Sigmoid colon (tissue), 7 donors: ENCODE data around the gene CES3. TPM values are rescaled to one million over a fixed set of nuclear protein-coding genes. Genes with fewer than 3 reads are reported as not detected.

Experiments
- DNase-seq: peaks from one replicate; pipeline ENCODE4 v3.0.0-alpha.2; 2019
- H3K27ac ChIP-seq, 4 donors: fragments of 200-600 bp; sonication (generic); one replicate each; pipeline ENCODE4 v1.5.1; 2016 to 2019; ENCODE audit warnings: mild to moderate bottlenecking in 1 of 4
- H3K27me3 ChIP-seq, 3 donors: fragments of 200-600 bp; sonication (generic); one replicate each; pipeline ENCODE4 v1.5.1; 2019; ENCODE audit warnings: mild to moderate bottlenecking in 1 of 3
- H3K36me3 ChIP-seq, 4 donors: fragments of 200-600 bp; sonication (generic); one replicate each; pipeline ENCODE4 v1.5.1; 2016 to 2019
- H3K4me1 ChIP-seq, 4 donors: fragments of 200-600 bp; sonication (generic); one replicate each; pipeline ENCODE4 v1.5.1; 2017 to 2019
- H3K4me3 ChIP-seq, 4 donors: fragments of 200-600 bp; sonication (generic); one replicate each; pipeline ENCODE4 v1.5.1; 2017 to 2019; ENCODE audit warnings: mild to moderate bottlenecking in 2 of 4, moderate library complexity in 1 of 4
- H3K9me3 ChIP-seq, 4 donors: fragments of 200-600 bp in 3 of 4; sonication (generic) in 3 of 4; one replicate each; pipeline versions ENCODE4 v1.5.1 to v1.6.1; 2013 to 2019
- CTCF ChIP-seq, 4 experiments: fragments of 450-650 bp in 3 of 4; fragments of 200-600 bp in 1 of 4; IDR thresholded peaks; one replicate each; pipeline ENCODE4 v1.5.1; 2016 to 2019; ENCODE audit warnings: antibody characterized with exemption in 4 of 4, mild to moderate bottlenecking in 3 of 4, moderate library complexity in 2 of 4
- EP300 ChIP-seq, 4 donors: sonication (generic); formaldehyde crosslinking; IDR thresholded peaks; one replicate each; pipeline ENCODE4 v1.6.1; 2017; ENCODE audit warnings: antibody characterized with exemption in 4 of 4
- POLR2A ChIP-seq, 2 donors: fragments of 450-650 bp; IDR thresholded peaks; one replicate each; pipeline ENCODE4 v1.6.1; 2016; ENCODE audit warnings: antibody characterized with exemption in 2 of 2, mild to moderate bottlenecking in 2 of 2, moderate library complexity in 2 of 2
- POLR2AphosphoS5 ChIP-seq, 4 donors: sonication (generic); formaldehyde crosslinking; IDR thresholded peaks; one replicate each; pipeline ENCODE4 v1.6.1; 2017; ENCODE audit warnings: antibody characterized with exemption in 4 of 4
- WGBS, 2 donors: extraction: QIAGEN DNeasy Blood & Tissue Kit; methylation state at CpG; one replicate each; pipeline ENCODE4 v1.1.7; 2013; 5-methylcytosine and 5-hydroxymethylcytosine counted together
- intact Hi-C: fragments of 100-400 bp; cut with DNase I; formaldehyde crosslinking; loops from one replicate; pipeline ENCODE4 v1.15.1; 2023
- polyA plus RNA-seq, 3 donors: library from polyadenylated mRNA; stranded (reverse); fragments of 200-250 nt; gene quantifications; one replicate each; pipeline ENCODE4 v1.2.3, GENCODE V29; 2013
- total RNA-seq, 4 donors: library from RNA; depleted of rRNA; stranded (reverse); fragments of >200 nt; gene quantifications; one replicate each; pipeline ENCODE4 v1.1.0, GENCODE V29; 2016
- donor health status: healthy with polysubstance abuse.
- donor health status: Bipolar disorder and iron deficiency.
- donor health status: healthy.

Gene CES3
- total and polyA plus RNA-seq, 7 donors, result 0.16 to 48.4 (median 6.7) TPM; not detected in 1

- Histone ChIP-seq H3K4me3 (no peak overlapping the region), H3K4me1 (peaks cover 0 to 54% (median 43%) of the 10 kb centered on the region in 4 donors), H3K36me3 (peaks cover 0 to 12% (median 0%) of the 10 kb centered on the region in 4 donors), H3K27ac (peak overlapping the region in 1 of 4 donors; percentile 14), H3K9me3 (no peaks in the 10 kb centered on the region), H3K27me3 (no peaks in the 10 kb centered on the region)
- no peak for TF ChIP-seq POLR2A (IDR thresholded peaks at IDR 0.05)
- no peak for TF ChIP-seq EP300 (IDR thresholded peaks at IDR 0.05)
- TF ChIP-seq POLR2AphosphoS5 (IDR thresholded peaks at IDR 0.05), result no peak
- TF ChIP-seq CTCF (IDR thresholded peaks at IDR 0.05), result peak in 2 of 4 experiments; percentile 21 to 48
- no peak for DNase-seq
- 74 to 83% methylated on average over 10 of the region's 10 CpGs for WGBS, 2 donors
- intact Hi-C loops, result loop anchor here (1.0 kb wide), 1 partner anchor 34 kb away; no protein-coding TSS in a partner anchor
These were observed 32.2 kb upstream of the CES3 start for GRCh38 chr16:66928702-66929388.

- peaks cover 0 to 44% (median 32%) of the 10 kb centered on the region in 4 donors for H3K4me1 ChIP-seq
- TF ChIP-seq POLR2A (IDR thresholded peaks at IDR 0.05) (no peak), CTCF (IDR thresholded peaks at IDR 0.05) (no peak), EP300 (IDR thresholded peaks at IDR 0.05) (no peak), POLR2AphosphoS5 (IDR thresholded peaks at IDR 0.05) (no peak)
- no peaks in the 10 kb centered on the region for H3K9me3 ChIP-seq
- H3K27me3 ChIP-seq, result no peaks in the 10 kb centered on the region
- WGBS, 2 donors, result 33 to 66% methylated on average over 4 of the region's 4 CpGs
- no peak overlapping the region for H3K27ac ChIP-seq
- H3K4me3 ChIP-seq, result no peak overlapping the region
- intact Hi-C loops, result no loop called here
- DNase-seq, result no peak
- H3K36me3 ChIP-seq, result peaks cover 0 to 12% (median 0%) of the 10 kb centered on the region in 4 donors
These were observed 30.9 kb upstream of the CES3 start for GRCh38 chr16:66930189-66930588.

- intact Hi-C loops, result no loop called here
- Histone ChIP-seq H3K4me3 (no peak overlapping the region), H3K36me3 (peaks cover 0 to 12% (median 0%) of the 10 kb centered on the region in 4 donors), H3K4me1 (peaks cover 0 to 44% (median 32%) of the 10 kb centered on the region in 4 donors), H3K27me3 (no peaks in the 10 kb centered on the region), H3K9me3 (no peaks in the 10 kb centered on the region), H3K27ac (no peak overlapping the region)
- WGBS, 2 donors, result 93 to 94% methylated on average over 2 of the region's 2 CpGs
- no peak for TF ChIP-seq EP300 (IDR thresholded peaks at IDR 0.05)
- TF ChIP-seq POLR2AphosphoS5 (IDR thresholded peaks at IDR 0.05), result no peak
- TF ChIP-seq POLR2A (IDR thresholded peaks at IDR 0.05), result no peak
- TF ChIP-seq CTCF (IDR thresholded peaks at IDR 0.05), result no peak
- DNase-seq, result no peak
These were observed 29.4 kb upstream of the CES3 start for GRCh38 chr16:66931665-66932064.

GRCh38 chr16:66932076-66932475, 29.0 kb upstream of the CES3 start:
- TF ChIP-seq CTCF (IDR thresholded peaks at IDR 0.05), result no peak
- no peak for TF ChIP-seq EP300 (IDR thresholded peaks at IDR 0.05)
- TF ChIP-seq POLR2AphosphoS5 (IDR thresholded peaks at IDR 0.05), result no peak
- TF ChIP-seq POLR2A (IDR thresholded peaks at IDR 0.05), result no peak
- intact Hi-C loops, result no loop called here
- peaks cover 0 to 13% (median under 1%) of the 10 kb centered on the region in 4 donors for H3K36me3 ChIP-seq
- H3K27ac ChIP-seq, result no peak overlapping the region
- H3K4me1 ChIP-seq, result peaks cover 0 to 43% (median 33%) of the 10 kb centered on the region in 4 donors
- DNase-seq, result no peak
- WGBS, 2 donors, result 70 to 90% methylated on average over 4 of the region's 4 CpGs
- no peaks in the 10 kb centered on the region for H3K27me3 ChIP-seq
- H3K4me3 ChIP-seq, result no peak overlapping the region
- no peaks in the 10 kb centered on the region for H3K9me3 ChIP-seq
